Cerebellar cortex (tissue), 1 donor: ENCODE data around the gene MTMR12.

Experiments used
- DNase-seq: peaks from one replicate; pipeline ENCODE4 v3.0.0-alpha.2; 2015; ENCODE audit warnings: low spot score

MTMR12 gene

DNA sequence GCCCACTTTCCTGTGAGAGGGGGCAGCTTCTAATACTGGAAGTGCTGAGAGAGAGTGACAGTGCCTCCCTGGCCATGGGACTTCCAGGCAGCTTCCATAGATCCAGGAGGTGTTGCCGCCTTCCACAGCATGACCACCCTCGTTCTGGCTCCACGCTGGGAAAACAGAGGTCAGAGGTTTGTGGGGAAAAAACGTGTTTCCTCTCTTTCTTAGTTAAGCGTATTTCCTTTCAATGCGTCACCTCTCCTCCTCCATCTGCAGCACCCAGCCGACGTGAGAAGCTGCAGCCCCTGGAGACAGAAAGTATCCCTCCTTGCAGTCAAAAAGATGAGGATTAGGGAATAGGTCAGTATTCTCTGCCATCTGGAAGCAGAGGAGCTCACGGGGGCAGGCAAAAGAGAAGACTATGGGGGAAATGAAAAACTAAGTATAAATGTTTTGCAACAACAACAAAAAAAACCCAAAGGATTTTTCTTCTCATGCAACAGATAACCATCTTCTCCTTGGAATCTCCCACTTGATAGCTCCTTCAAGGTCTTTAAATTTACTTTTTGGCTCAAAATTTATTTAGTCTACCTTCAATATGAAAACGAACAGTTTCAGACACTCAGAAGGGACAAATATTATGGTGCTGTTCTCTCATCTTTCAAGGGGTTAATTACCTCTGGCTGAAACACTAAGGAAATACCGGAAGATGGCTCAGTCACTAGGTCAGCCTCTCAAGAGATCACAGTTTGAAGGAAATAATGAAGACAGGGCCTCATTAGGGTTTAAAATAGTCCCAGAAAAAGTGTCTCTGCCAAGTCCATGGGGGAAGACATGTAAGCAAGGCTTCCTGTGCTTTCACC lies 38.0 kb downstream of the MTMR12 start:
- no peak for DNase-seq

DNA sequence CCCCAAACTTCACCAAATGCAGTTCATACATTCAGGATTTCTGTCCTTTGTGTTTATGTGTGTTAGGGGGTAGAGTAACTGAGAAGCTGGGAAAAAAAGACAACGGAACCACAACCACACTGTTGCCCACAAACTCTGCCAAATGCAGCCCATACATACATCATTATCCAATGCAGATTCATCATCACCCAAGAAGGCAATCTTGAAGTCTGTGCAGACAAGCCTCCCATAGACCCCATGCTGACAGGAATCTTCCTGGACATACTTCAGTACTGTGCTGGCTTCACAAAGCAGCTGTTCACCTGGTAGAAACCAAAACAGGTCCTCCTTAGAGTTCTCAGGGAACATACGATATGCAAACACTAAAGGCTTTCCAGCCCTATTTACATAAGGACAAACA lies 38.9 kb downstream of the MTMR12 start:
- no peak for DNase-seq

DNA sequence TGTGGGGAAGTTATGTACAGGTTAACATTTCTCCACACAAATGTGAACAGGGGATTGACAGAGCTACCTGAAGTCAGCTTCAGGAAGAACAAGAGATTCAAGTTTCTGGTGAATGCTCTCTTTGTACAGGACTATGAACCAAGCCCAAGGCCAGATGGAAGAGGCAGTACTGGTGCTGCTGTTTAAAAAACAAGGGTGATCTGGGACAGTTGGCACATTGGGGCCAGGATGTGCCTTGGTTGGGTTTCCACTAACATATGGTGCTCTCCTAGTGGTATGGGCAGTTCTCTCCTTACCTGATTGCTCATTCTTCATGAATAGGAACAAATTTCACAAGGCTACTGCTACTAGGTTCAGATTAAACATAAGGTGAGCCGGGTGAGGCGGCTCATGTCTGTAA lies 40.0 kb downstream of the MTMR12 start:
- DNase-seq = peak; percentile 96

DNA sequence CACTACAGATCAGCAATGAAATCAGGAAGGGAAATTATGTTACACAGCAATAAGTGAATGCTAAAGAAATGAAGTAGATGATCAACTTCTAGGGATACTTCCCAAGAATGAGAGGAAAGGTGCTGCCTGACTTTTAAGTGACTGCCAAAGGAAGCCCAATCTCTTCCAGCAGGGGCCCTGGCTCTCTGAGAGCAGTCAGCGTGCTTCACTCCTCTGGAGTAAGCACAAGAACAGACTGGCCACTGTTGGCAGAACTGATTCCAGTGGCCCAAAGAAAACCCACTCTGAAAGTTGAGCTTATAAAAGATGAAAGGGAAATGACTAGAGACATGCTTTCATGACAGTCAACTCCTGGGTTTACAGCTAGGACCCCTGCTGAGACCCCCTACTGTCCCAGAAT lies 41.8 kb downstream of the MTMR12 start:
- no peak for DNase-seq

DNA sequence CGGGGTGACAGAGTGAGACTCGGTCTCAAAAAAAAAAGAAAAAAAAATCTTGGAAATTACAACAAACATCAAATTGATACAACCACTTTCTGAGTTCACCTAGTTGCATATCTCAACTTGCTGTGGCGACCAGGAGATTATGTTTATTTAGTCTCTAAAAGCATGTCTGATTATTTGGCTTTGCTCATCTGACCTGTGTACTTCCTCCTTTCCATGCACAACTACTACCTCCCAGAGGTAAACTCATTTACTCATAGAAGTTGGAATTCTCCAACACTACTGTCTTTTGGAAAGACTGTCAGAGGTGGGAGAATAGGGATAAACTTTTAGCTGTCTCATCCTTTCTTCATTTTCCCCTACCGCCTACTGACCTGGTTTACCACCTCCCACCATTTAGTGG lies 42.6 kb downstream of the MTMR12 start:
- DNase-seq = no peak

DNA sequence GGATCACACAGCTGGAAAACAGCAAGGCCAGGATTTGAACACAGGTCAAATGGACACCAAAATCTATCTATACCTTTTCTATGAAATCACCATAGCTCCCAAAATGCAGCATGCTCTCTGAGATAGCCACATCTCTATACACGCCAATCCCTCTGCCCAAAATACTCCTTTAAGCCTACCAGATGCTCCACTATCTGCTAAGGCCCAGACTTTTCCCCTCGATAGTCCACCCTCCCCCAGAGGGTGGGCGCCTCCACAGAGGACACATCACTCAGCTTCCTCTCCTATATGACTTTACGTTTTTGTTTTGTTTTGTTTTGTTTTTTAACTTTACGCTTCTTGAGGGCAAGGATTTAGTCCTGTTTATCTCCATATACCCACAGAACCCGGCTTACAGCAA lies 46.8 kb downstream of the MTMR12 start:
- no peak for DNase-seq

DNA sequence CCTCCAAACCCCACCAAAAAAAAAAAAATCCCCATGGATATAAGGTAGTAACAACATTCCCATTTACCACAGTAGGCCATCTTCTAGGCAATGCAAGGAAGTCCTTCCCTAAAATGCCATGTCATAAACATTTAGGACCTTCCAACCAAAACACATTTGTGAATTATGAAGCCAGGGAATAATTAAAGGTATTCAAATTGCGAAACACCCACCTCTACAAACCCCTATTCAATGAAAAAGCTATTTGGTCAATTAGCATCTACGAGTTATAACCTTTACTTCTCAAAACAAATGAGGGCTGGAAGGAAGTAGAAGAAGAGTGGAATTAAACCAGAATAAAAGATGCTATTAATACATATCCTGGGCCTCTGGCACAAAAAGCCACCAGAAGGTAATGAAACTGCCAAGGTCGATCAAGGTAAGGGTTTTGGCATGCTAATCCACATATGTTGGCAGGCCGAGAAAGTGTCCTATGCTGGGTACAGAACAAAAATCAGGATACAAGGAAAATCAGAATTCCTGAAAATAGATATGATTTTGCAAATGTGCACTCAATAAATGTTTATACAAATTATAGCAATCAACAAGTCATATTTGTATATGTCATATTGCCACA lies 47.7 kb downstream of the MTMR12 start:
- DNase-seq = peak; percentile 97

DNA sequence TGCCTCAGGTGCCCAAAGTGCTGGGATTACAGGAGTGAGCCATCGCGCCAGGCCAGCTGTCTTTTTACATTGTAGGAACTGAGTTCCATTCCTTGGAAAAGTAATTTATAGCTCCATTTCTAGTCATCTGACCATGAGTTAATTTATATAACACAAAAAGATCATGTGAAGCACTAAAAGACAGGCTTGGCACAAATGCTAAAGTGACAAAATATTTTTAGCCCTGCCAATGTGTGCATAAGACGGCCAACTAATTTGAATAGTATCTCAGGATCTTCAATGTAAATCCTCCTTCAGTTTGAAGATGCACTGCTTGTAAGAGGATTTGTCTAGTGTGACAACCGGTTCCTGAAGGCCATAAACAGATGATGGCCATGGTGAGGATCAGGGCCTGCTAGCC lies 49.1 kb downstream of the MTMR12 start:
- no peak for DNase-seq

DNA sequence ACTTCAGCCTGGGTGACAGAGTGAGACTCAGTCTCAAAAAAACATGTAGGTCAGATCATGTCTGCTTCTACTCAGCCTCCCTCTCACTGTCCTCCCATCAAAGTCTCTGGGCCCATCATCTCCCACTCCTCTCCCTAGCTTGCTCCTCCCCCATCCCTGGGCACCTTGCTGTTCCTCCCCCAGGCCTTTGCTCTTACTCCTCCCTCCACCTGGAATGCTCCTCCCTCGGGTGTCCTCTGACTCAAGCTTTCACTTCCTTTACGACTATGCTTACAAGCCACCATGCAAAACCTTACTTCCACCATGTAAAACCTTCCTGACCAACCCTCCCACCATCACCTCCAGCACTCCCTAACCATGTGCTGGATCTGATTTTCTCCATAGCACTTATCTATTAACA lies 51.5 kb downstream of the MTMR12 start:
- DNase-seq = no peak

DNA sequence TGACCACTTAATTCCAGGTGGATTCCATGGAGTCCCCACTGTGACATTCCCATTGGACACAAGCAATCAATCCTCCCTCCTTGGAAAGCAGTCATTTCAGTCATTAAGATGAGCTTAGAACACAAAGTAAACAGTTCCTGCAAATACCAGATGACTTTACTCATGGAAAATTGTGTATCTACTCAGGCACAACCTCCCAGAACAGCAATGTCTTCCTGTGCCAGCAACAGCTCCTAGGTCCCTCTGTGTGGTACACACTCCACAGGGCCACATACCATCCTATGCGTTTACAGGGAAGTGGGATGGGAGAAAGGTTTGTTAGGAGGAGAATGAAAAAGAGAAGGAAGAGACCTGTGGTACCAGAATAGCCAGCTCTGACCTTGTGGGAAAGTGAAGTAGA lies 53.7 kb downstream of the MTMR12 start:
- DNase-seq = no peak

DNA sequence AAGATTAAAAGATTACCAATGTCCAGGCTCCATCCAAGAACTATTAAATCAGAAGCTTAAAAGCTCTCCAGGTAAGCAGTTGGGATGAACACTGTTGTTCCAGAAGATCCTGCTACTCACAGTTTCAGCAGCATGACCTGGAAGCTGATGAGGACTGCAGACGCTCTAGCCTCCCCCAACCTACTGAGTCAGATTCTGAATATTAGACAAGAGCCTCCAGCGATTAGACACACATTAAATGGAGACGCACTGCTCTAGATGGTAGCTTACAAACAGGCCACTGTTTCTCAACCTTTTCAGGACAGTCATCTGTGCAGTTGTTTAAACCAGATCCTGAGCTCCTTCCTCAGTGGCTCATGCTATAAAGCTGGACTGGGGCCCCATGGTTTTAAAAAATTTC lies 54.3 kb downstream of the MTMR12 start:
- DNase-seq = no peak

DNA sequence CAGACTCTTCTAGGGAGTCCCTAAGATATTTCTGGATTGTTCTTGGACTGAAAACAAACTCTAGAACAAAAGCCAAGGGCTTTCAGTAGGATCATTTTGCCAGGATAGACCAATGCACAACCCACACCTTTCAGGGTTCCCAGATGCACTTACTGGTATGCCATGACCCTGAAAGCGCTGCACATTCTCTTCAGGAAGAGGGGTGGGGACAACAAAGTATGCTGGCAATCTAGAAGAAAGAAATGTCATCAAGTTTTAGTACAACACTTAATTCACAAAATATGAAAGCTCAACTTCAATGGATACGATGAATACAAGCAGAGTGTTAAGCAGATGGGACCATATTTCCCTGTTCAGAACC lies 57.2 kb downstream of the MTMR12 start:
- DNase-seq = no peak

DNA sequence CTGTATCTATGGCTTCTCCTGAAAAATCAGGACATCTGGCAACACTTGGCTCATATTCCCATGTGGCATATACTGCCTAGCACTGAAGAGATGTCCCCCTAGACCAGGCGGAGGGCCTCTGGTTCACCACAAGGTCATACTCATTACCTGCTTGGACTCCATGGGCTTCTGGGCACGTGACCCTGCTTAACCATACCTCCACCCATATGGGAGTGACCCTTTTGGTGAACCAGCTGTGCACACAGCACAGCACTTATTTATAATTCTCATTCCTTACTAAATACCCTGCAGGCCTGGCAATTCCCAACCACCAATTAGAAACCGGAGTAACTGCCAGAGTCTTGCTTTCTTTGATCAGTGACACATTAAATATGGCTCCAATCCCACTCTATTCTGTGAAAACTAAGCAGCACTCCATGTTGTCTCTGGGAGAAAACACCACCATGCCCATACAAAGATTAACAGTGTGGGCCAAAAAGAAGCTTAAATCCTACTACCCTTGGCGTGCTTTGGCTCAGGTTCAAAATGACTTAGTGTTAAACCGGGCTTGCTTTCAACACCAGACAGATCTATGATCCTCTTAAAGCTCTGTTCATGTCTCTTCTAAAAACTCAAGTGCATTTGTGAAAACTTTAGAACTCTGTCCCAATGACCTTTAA lies 57.7 kb downstream of the MTMR12 start:
- no peak for DNase-seq

DNA sequence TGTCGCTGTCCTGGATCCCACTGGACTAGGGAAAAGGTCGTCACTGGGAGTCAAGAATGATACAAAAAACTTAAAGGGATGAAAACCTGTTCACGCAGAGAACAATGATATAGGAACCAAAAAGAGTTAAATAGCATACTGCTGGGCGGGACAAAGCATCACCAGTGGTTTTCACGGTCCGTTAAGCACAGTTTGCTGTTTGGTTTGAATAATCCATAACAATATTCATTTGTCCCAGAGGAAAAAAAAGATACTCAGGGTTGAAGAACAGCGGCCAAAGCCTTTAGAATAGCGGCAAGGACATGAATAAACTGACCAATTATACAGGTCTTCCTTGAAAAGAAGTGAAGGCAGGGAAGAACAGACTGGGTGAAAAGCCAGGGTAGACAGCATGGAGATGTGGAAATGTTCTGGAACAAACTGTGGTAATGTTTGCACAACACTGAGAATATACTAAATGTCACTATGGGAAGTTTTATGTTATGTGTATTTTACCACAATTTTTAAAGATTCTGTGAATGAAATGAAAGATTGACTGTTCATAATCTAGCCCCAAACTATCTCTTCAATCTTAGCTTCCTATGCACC lies 60.8 kb downstream of the MTMR12 start:
- DNase-seq = no peak

DNA sequence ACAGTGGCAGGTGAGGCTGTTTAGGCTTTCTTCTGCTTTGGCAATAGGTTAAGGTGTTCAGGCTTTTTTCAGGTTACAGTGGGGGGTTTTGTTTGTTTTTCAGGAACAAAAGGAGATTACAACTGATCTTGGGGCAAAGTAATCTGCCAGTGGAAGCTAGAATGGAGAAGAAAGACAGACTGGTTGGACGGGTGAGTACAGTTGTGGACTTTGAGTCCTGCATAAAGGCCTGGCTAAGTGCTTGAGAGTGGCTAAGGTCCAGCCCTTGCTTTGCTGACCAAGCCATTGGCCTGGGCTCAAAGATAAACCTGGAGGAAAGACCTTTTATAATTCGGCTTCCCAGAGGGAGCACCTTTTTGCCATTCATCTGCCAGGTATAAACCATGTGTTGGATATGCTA lies 63.1 kb downstream of the MTMR12 start:
- DNase-seq = peak; percentile 33

DNA sequence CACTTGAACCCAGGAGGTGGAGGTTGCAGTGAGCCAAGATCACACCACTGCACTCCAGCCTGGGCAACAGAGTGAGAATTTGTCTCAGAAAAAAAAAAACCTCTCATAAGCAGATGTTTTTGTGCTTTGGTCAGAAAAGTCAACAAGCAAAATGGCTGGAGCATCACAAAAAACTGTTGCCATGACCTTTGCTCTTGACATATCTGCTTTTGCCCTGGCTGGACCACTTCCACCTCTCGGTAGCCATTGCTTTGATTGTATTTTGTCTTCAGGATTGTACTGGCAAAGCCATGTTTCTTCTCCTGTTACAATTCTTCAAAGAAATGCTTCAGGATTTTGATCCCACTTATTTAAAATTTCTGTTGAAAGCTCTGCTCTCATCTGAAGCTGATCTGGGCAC lies 67.0 kb downstream of the MTMR12 start:
- no peak for DNase-seq

DNA sequence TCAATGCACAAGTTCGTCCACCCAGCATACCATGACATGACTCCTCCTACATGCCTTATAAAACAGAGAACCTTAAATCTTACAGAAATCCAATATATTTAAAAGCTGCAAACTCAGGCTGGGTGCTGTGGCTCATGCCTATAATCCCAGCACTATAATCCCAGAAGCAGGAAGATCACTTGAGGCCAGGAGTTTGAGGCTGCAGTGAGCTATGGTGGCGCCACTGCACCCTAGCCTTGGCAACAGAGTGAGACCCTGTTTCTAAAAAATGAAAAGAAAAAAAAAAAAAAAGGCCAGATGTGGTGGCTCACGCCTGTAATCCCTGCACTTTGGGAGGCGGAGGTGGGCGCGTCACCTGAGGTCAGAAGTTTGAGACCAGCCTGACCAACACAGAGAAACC lies 68.7 kb downstream of the MTMR12 start:
- no peak for DNase-seq

DNA sequence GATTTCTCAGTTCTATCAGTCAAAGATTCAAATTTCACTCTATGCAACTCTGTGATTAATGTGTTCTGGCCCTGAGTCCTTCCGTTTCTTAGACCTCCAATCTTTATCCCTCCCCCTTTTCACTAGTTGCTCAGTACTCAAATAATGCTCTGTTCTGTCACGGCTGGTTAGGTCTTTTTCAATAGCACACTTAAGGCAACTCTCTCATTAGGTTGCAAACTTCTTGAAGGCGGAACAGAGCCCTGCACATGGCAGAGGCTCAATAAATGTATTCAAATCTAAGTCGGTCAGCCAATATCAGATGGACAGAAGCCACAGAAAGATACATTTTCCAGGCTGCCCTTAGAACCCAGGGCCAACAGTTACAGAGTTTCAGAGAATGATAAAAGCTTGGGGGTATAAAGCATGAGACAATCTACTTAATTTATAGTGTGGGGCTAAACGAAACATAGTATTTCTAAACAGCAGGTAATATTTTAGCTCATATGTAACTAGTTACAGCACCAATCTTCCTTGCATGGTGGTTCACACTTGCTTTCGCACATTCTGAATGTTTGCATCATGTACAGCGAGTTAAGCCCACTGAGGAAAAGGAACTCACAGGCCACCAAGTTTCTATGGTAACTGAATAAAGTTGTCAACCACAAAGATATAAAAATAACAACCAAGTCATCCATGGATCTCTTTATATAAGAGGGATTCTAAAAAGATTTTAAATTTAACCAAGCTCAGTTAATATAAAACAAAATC lies 71.5 kb downstream of the MTMR12 start:
- no peak for DNase-seq

DNA sequence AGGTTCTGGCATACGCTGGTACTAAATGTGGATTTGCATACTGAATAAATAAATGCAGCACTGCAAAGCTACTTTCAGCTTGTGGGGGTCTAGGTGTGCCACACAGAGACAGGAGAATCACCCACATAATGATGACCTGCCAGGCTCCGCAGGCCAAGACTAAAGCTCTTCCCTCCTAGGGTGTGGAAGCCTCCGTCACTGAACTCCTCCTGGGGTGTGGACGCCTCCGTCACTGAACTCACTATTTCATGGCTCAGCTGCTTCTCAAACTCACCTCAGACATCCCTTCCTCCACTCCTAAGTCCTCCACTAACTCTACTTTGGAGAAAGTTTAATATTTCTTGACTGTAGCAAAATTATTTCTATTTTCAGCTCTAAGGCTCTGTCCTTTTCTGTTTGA lies 73.4 kb downstream of the MTMR12 start:
- no peak for DNase-seq

DNA sequence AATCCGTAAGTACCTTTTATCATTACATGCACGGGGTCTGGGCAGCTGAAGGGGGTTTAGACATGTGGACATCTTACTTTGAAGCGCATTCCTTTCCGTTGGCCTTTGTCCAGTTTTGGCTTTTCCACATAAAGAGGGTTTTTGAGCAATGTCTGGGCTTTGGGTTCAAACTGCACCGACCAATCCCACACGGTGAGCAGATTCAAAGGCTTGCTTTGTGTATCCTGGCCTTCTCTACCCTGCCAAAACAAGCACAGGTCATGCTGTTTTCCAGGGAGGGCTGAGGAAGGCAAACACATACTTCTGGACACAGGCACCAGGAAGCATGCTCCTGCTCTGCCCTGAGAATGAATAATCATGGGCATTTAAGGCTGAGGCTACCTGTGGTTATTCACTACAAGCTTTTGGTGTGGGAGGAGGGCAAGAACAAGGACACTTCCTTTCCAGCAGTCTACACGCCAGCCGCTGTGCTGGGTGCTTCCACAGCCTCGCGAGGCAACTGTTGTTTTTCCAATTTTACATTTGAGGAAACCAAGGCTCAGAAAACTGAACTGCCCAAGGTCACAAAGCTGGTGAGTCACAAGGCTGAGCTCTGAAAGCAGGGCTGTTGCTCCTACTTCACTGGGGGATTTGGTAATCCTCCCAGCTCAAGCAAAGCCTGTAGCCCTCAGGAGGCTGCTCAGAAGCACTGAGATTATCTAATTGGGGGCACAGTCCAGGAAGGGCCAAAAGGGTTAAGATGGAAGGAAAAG lies 78.9 kb downstream of the MTMR12 start:
- peak; percentile 52 for DNase-seq

DNA sequence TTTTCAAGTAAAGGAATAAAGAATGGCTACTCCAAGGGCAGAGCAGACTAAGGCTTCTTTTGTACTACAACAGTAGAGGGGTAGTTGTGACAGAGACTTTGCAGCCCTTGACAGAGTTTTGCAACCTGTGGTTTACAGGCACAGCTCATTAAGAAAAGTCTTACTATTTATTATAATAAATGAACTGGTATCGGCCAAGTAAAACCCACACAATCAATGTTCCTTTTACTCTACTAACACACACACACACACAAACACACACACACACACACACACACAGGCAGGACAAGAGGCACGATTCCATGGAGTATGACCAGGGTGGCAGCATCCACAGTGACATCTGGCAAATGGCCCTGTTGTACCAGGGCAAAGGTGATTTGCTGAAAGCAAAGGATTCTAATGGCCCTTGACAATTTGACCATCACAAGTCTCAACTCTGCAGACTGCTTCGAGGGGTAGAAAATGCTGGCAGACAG lies 79.5 kb downstream of the MTMR12 start:
- peak; percentile 21 for DNase-seq
